Activated T-cell treated with anti-CD3 and anti-CD28 coated beads, Interleukin-2, amount 50 U/mL, for 4 hours (primary cell): ENCODE results near the gene FARS2. TPM values are rescaled to one million over a fixed set of nuclear protein-coding genes. Genes with fewer than 3 reads are reported as not detected.

Experiments
- ATAC-seq, 2 donors: fragments of 200-7000 bp; cut with Tn5 transposase; one replicate each; pipeline ENCODE4 v1.10.0; 2021
- DNase-seq: peaks from one replicate; pipeline ENCODE4 v3.0.0-alpha.2; 2020
- H3K27me3 Mint-ChIP-seq: one replicate; pipeline ENCODE4 v1.8.0; 2021; ENCODE audit warnings: low read depth, mixed read lengths
- H3K36me3 Mint-ChIP-seq: one replicate; pipeline ENCODE4 v1.8.0; 2022; ENCODE audit warnings: mixed read lengths; ENCODE audit not compliant: insufficient read depth
- H3K4me1 Mint-ChIP-seq: one replicate; pipeline ENCODE4 v1.8.0; 2021; ENCODE audit warnings: low read depth, mixed read lengths
- H3K4me3 Mint-ChIP-seq: one replicate; pipeline ENCODE4 v1.8.0; 2021; ENCODE audit warnings: mild to moderate bottlenecking, moderate library complexity, mixed read lengths
- H3K9me3 Mint-ChIP-seq: one replicate; pipeline ENCODE4 v1.8.0; 2021; ENCODE audit warnings: mixed read lengths
- total RNA-seq, 3 donors: library from RNA; stranded (reverse); gene quantifications; one replicate each; pipeline ENCODE4 v1.2.1, GENCODE V29; 2021

FARS2 gene
- total RNA-seq, 3 donors from 2014 or later = 28.3 to 31.0 (median 29.9) TPM

DNA sequence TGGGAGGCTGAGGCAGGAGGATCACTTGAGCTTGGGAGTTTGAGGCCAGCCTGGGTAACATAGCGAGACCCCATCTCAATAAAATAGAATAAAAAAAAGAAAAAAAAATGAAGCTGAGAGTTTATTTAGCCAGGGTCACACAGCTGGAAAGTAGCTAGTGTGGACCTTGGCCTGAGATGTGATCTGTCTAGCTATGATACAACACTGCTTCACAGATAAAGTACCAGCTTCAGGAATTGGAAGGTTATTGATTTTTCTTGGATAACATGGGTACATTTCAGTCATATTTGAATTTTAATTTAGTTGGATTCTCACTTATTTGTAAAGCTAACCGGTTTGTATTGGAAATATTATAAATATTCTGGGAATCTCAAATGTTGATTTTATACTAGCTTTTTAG lies 5.1 kb downstream of the FARS2 start:
- Mint-ChIP-seq H3K27me3 (no peaks in the 10 kb centered on the region), H3K4me3 (no peak overlapping the region), H3K9me3 (no peaks in the 10 kb centered on the region), H3K36me3 (peaks cover 19% of the 10 kb centered on the region), H3K4me1 (peaks cover 16% of the 10 kb centered on the region)
- ATAC-seq = no peak
- DNase-seq = no peak

DNA sequence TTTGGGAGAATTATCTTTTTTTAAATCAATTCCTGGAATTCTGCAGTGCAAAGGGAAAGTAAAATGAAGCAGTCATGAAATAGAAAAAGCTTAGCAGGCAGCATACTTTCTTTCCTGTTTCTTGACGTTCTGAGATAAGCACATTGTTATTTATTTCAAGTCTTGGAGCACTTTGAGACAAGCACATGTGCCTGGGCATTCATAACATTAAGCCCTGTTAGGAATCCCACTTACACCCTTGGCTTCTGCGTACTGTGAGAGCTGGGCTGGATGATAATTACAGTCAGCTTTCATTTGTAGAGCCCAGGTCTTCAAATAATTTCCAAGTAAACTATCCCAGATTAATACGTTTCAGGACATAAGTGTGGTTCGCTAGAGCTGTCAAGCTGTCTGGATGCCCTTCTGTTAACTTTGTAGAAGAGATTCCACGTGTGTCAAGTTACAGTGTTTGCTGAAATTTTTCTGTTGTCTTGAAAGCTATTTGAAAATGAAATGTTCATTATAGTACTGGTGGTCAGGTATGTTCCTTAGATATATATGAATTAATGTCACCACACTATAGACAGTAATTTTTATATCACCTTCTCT lies 8.9 kb downstream of the FARS2 start:
- ATAC-seq = no peak
- H3K4me3 Mint-ChIP-seq = no peak overlapping the region
- peaks cover 25% of the 10 kb centered on the region for H3K4me1 Mint-ChIP-seq
- no peaks in the 10 kb centered on the region for H3K27me3 Mint-ChIP-seq
- H3K36me3 Mint-ChIP-seq = peaks cover 30% of the 10 kb centered on the region
- no peaks in the 10 kb centered on the region for H3K9me3 Mint-ChIP-seq
- no peak for DNase-seq

DNA sequence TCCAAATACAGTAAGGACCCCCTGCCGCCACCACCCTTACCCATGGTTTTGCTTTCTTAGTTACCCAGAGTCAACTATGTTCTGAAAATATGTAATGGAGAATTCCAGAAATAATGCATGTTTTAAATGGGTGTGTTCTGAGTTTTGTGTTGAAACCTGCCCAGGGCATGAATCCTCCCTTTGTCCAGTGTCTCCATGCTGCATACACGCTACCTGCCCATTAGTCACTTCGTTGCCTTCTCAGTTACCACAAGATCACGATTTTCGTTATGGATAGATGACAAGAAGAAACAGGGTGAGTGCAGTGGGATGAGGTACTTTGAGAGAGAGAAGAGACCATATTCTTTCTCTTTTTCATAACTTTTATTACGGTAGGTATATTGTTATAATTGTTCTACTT lies 10.6 kb downstream of the FARS2 start:
- Mint-ChIP-seq H3K27me3 (no peaks in the 10 kb centered on the region), H3K36me3 (peaks cover 29% of the 10 kb centered on the region), H3K4me3 (no peak overlapping the region), H3K9me3 (no peaks in the 10 kb centered on the region), H3K4me1 (peaks cover 23% of the 10 kb centered on the region)
- ATAC-seq (no peak), DNase-seq (no peak)

DNA sequence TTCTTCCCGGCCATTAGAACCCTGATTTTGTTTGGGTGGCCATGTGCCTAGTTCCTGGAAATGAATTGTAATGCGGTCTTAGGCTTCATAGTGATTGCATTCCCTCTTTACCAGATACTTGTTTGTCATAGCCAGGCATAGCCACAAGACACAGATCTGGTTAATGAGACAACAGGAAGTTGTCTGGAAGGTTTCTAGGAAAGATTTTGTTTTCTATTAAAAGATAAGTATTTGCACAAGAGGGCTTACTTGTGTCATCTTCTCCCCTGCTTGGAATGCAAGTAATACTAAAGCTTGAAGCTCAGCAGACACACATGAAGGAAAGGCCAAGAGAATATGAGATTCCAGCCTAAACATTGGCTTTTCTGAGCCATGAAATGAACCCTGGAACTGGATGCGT lies 12.9 kb downstream of the FARS2 start:
- DNase-seq (no peak), ATAC-seq (no peak)
- Mint-ChIP-seq H3K4me3 (no peak overlapping the region), H3K4me1 (peaks cover 31% of the 10 kb centered on the region), H3K27me3 (no peaks in the 10 kb centered on the region), H3K9me3 (no peaks in the 10 kb centered on the region), H3K36me3 (peaks cover 30% of the 10 kb centered on the region)

DNA sequence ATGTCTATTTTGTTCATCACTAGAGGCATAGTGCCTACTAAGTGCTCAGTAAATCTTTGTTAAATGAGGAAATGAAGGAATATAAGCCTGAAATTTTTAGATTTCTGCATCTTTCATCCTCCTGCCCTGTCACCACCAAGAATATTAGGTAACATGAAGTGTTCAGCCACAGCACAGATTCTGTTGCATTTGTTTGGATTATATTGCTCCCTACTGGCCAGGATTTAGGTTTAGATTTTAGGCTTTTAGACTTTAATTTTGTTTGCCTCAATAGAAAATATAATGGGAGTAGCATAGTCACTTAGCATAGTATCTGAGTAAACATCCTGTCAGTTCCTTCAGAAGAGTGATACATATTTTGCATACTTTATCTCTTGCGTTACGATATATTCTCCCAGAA lies 14.2 kb downstream of the FARS2 start:
- Mint-ChIP-seq H3K27me3 (no peaks in the 10 kb centered on the region), H3K4me1 (peaks cover 42% of the 10 kb centered on the region), H3K4me3 (no peak overlapping the region), H3K9me3 (no peaks in the 10 kb centered on the region), H3K36me3 (peaks cover 29% of the 10 kb centered on the region)
- ATAC-seq (no peak), DNase-seq (no peak)

DNA sequence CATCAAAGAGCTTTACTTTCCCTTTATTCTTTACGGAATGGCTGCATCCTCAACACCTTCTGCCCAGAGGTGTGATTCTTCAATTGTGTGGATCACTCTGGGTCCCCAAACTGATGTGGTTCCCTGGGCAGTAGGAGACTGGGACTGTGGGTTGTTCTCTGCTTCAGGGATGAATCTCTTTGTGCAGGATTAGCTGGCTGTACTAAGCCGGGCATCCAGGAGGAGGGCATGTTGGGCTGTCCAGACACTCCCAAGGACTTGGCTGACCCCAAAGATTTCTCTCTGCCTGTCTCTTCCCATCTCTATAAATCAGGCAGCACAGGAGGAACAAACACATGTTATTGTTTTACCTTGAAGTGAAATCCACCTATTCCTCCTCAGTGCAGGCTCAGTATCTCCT lies 15.3 kb downstream of the FARS2 start:
- H3K4me3 Mint-ChIP-seq = no peak overlapping the region
- peaks cover 45% of the 10 kb centered on the region for H3K4me1 Mint-ChIP-seq
- peaks cover 22% of the 10 kb centered on the region for H3K36me3 Mint-ChIP-seq
- no peaks in the 10 kb centered on the region for H3K9me3 Mint-ChIP-seq
- no peaks in the 10 kb centered on the region for H3K27me3 Mint-ChIP-seq
- DNase-seq (no peak), ATAC-seq (no peak)

DNA sequence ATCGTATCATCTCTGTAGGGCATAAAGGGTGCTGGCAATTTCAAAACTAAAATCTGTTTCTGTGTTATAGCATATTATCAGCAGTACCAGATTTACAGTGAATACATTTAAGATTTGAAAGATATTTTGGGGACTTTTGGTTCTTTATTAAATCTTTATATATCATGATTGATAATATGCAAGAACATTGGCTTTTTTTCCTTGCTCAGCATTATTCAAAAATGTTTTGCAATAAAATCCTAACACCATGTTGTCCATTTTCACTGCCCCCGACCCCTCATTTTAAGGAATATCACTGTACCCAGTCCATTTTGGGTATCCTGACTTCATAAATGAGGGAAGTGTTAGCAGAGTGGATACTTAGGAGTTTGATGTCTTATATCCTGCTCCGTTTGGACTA lies 16.3 kb downstream of the FARS2 start:
- DNase-seq = no peak
- peaks cover 52% of the 10 kb centered on the region for H3K4me1 Mint-ChIP-seq

DNA sequence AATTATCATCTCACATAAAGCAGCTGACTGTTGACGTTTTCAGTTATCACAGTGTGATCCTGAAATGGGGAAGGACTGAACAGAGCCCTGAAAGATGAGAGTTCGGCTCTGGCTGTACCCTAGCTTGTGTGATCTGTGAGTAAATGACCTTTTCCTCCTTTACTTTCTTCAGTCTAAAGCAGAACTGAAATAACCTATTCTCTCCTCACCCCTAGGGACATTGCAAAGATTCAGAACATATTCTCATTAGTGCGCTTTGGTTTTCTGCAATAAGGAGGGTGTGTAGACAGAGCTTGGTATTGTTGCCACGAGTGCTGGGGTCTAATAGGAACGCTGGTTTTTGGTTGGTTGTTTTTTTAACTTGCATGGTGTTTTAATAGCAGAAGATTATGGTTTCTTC lies 16.7 kb downstream of the FARS2 start:
- no peaks in the 10 kb centered on the region for H3K27me3 Mint-ChIP-seq
- peaks cover 49% of the 10 kb centered on the region for H3K4me1 Mint-ChIP-seq
- DNase-seq = no peak
- H3K4me3 Mint-ChIP-seq = no peak overlapping the region
- peaks cover 18% of the 10 kb centered on the region for H3K36me3 Mint-ChIP-seq
- H3K9me3 Mint-ChIP-seq = no peaks in the 10 kb centered on the region
- ATAC-seq = no peak

More for the DNA sequence above, 16.3 kb downstream of the FARS2 start:
- no peak overlapping the region for H3K4me3 Mint-ChIP-seq
- H3K36me3 Mint-ChIP-seq = peaks cover 21% of the 10 kb centered on the region
- ATAC-seq = no peak
- no peaks in the 10 kb centered on the region for H3K27me3 Mint-ChIP-seq
- no peaks in the 10 kb centered on the region for H3K9me3 Mint-ChIP-seq

DNA sequence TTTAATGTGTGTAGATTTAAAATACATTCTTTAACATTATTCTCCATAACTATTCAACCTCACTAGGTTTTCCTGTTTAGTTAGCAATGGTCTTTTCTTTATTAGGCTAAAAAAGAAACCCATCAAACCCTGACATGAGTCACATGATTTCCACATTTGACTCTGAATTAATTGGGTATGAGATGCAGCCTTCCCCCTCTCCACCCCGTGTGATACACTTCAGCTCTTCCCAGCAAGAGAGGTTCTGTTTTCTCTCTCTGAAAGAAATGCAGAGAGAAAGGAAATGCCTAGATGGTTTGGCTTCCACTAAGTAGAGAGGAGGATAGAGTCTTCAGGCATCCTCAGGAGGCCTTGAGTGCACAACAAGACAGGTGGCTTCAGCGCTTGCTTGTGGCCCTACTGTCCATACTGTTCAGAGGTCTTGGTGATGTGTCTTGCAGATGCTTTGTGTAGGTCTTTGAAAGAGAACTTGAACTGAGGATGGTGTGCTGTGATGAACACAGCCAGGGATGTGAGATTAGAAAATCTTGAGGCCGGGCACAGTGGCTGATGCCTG lies 17.3 kb downstream of the FARS2 start:
- H3K4me1 Mint-ChIP-seq = peaks cover 45% of the 10 kb centered on the region
- ATAC-seq (no peak), DNase-seq (no peak)
- H3K36me3 Mint-ChIP-seq = peaks cover 14% of the 10 kb centered on the region
- H3K27me3 Mint-ChIP-seq = no peaks in the 10 kb centered on the region
- no peaks in the 10 kb centered on the region for H3K9me3 Mint-ChIP-seq
- no peak overlapping the region for H3K4me3 Mint-ChIP-seq

DNA sequence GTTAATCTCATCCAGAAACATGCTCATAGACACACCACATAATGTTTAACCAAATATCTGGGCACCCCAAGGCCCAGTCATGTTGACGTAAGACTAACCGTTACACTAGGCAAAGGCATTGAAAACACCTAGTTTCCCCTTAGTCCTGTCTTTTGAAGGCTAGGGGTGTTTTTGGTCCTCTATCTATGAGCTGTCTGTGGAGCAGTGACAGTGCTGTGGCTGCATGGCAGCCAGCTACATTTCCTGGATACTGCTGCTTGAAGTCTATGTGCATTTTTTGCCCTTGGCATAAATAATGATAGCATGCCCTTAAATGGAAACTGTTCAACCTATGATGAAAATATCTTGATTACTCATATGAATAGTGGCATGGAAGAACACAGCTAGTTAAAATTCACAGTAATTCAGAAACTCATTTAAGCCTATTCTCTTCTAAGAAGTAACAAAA lies 18.6 kb downstream of the FARS2 start:
- H3K9me3 Mint-ChIP-seq = no peaks in the 10 kb centered on the region
- DNase-seq (no peak), ATAC-seq (peak; percentile 90 to 94)
- H3K27me3 Mint-ChIP-seq = no peaks in the 10 kb centered on the region
- peaks cover 16% of the 10 kb centered on the region for H3K36me3 Mint-ChIP-seq
- H3K4me3 Mint-ChIP-seq = no peak overlapping the region
- peaks cover 44% of the 10 kb centered on the region for H3K4me1 Mint-ChIP-seq

DNA sequence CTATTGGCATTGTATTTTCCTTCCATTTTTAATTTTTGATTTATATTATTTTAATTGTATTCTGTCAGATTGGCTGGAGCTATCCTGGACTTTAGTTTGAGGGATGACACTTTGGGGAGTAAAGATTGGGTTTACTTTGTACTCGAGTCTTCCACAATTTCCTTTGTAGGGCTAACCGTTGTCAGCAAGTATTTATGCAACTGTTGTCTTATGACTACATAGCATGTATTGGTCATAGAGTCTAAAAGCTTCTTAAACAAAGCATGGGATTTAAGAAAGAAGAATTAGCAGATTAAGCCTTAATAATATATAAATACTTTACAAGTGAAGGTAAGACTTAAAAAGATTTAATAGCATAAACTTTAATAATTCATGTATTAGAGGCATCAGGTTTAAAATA lies 19.6 kb downstream of the FARS2 start:
- Mint-ChIP-seq H3K9me3 (no peaks in the 10 kb centered on the region), H3K4me3 (no peak overlapping the region), H3K4me1 (peaks cover 49% of the 10 kb centered on the region), H3K36me3 (peaks cover 11% of the 10 kb centered on the region), H3K27me3 (no peaks in the 10 kb centered on the region)
- no peak for ATAC-seq
- no peak for DNase-seq

DNA sequence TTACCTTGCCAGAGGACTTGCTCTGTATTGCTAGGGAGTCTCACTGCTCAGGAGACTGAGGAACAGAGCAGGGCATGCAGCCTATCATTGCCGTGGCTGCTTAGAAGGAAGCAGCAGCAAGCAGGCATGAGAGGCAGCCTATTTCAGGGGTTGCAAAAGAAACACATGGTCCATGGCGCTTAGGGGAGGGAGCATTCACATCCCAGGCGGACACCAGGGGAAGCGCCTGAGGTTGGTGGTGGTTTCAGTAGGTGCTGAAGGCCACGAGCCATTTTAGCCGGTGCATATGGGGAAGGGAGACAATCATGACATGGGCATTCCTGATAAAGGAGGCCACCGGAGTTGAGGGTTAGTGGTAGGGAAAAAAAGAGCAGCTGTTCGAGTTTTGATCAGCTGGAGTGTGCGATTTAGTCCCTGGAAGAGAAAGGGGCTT lies 20.9 kb downstream of the FARS2 start:
- H3K4me1 Mint-ChIP-seq = peaks cover 49% of the 10 kb centered on the region
- DNase-seq (no peak), ATAC-seq (no peak)
- H3K4me3 Mint-ChIP-seq = no peak overlapping the region
- no peaks in the 10 kb centered on the region for H3K9me3 Mint-ChIP-seq
- peaks cover 14% of the 10 kb centered on the region for H3K36me3 Mint-ChIP-seq
- no peaks in the 10 kb centered on the region for H3K27me3 Mint-ChIP-seq

DNA sequence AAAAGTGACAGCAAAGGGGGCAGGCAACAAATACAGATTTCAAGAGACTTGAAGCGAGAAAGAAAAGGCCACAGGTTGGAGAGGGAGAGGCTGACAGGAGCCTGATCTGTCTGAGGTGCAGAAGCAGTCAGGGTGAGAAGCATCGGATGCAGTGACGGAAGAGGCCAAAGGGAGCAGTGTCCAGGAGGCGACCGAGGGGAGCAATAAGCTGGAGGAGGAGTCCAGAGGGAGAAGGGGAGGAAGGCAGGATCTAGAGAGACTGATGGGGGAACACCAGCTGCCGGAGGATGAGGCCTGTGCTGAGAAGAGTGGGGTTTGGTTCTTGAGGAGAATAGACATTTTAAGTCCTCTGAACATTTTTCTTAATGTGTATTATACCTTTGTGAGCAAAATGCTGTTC lies 23.8 kb downstream of the FARS2 start:
- peaks cover 44% of the 10 kb centered on the region for H3K4me1 Mint-ChIP-seq
- no peak overlapping the region for H3K4me3 Mint-ChIP-seq
- no peaks in the 10 kb centered on the region for H3K9me3 Mint-ChIP-seq
- H3K36me3 Mint-ChIP-seq = peaks cover 14% of the 10 kb centered on the region
- no peak for DNase-seq
- ATAC-seq = no peak
- H3K27me3 Mint-ChIP-seq = no peaks in the 10 kb centered on the region

DNA sequence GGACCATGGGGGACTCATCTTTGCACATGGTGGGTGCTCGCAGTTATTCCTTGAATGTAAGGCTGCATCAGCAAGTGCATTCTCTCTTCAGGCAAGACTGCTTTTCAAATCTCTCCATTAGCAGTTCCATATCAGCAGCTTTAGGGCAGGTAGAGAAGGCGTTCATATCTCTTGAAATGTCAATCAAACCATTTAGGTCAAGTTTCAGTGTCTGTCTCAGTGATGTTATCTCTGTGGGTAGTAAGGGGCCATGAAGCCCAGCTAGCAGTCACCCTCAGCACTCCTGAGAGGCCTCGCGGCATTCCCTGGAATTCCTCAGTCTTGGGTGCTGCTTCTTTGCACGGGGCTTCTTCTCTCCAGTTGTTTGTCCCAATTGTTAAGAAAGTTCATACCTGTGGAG lies 24.2 kb downstream of the FARS2 start:
- DNase-seq = no peak
- Mint-ChIP-seq H3K9me3 (no peaks in the 10 kb centered on the region), H3K27me3 (no peaks in the 10 kb centered on the region), H3K4me1 (peaks cover 40% of the 10 kb centered on the region), H3K4me3 (no peak overlapping the region), H3K36me3 (peaks cover 14% of the 10 kb centered on the region)
- no peak for ATAC-seq

DNA sequence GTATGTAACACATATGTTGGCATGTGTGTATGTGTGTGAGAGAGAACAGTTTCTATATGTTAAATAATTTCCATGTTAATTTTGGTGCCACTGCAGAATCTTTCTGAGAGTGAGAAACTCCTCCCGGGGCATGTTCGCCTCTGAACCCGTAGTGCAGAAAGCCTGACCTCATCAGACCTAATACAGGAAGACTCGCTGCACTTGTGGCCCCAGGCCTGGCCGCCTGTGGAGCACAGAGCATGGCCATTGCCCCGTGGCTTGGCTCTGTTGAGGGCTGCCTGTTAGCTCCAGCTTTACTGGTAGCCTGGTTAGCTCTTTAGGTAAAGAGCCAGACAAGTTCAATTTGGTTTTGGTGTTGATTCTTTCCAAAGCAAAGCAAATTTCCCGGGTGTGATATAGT lies 25.5 kb downstream of the FARS2 start:
- Mint-ChIP-seq H3K4me1 (peaks cover 36% of the 10 kb centered on the region), H3K36me3 (peaks cover 14% of the 10 kb centered on the region), H3K27me3 (no peaks in the 10 kb centered on the region), H3K4me3 (no peak overlapping the region), H3K9me3 (no peaks in the 10 kb centered on the region)
- DNase-seq = no peak
- ATAC-seq = no peak
